GM12864 (cell line): Measurements from ENCODE around the gene TBC1D16.
A peak's percentile ranks its signal among the peaks of the same experiment; 100 is the strongest.
"Not testable (repeated sequence)": the region's sequence is repeated elsewhere in the genome, so short reads cannot be mapped to it uniquely, and the experiment has no call there.

ENCODE experiments used
- DNase-seq: peaks from one replicate; pipeline ENCODE4 v3.0.0-alpha.2; 2011; ENCODE audit warnings: low read depth
- H3K4me3 ChIP-seq: 2 replicates; pipeline ENCODE4 v1.5.1; 2011; ENCODE audit warnings: mild to moderate bottlenecking, low read depth, low read length, control low read depth
- TF ChIP-seq, protein P1 (sequence below): IDR thresholded peaks from 2 replicates; pipeline ENCODE4 v1.5.1; 2011; ENCODE audit warnings: low read depth, mild to moderate bottlenecking, moderate library complexity, low read length, control low read depth, inconsistent platforms; ENCODE audit errors: missing control alignments

The TBC1D16 gene

GRCh38 chr17:79970576-79971068 lies 65.0 kb downstream of the TBC1D16 start:
- DNase-seq, result no peak
- no peak overlapping the region for H3K4me3 ChIP-seq
- TF ChIP-seq, protein P1, sequence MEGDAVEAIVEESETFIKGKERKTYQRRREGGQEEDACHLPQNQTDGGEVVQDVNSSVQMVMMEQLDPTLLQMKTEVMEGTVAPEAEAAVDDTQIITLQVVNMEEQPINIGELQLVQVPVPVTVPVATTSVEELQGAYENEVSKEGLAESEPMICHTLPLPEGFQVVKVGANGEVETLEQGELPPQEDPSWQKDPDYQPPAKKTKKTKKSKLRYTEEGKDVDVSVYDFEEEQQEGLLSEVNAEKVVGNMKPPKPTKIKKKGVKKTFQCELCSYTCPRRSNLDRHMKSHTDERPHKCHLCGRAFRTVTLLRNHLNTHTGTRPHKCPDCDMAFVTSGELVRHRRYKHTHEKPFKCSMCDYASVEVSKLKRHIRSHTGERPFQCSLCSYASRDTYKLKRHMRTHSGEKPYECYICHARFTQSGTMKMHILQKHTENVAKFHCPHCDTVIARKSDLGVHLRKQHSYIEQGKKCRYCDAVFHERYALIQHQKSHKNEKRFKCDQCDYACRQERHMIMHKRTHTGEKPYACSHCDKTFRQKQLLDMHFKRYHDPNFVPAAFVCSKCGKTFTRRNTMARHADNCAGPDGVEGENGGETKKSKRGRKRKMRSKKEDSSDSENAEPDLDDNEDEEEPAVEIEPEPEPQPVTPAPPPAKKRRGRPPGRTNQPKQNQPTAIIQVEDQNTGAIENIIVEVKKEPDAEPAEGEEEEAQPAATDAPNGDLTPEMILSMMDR, result peak; percentile 70

GRCh38 chr17:79969906-79970305 lies 65.8 kb downstream of the TBC1D16 start:
- TF ChIP-seq, protein P1, result no peak
- H3K4me3 ChIP-seq, result no peak overlapping the region
- no peak for DNase-seq

DNA sequence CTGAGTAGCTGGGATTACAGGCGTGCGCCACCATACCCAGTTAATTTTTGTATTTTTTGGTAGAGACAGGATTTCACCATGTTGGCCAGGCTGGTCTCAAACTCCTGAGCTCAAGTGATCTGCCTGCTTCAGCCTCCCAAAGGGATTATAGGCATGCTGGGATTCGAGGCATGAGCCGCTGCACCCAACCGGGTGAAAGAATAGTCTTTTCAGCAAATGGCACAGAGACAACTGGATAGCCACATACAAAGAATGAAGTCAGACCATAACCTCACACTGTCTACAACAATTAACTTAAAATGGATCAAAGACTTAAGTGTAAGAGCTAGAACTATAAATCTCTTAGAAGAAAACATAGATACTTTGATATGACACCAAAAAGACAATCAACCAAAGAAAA lies 67.6 kb downstream of the TBC1D16 start:
- no peak overlapping the region for H3K4me3 ChIP-seq
- TF ChIP-seq, protein P1, result no peak
- no peak for DNase-seq

GRCh38 chr17:79966681-79967080 lies 69.0 kb downstream of the TBC1D16 start:
- TF ChIP-seq, protein P1, result no peak
- no peak for DNase-seq
- H3K4me3 ChIP-seq, result no peak overlapping the region

DNA sequence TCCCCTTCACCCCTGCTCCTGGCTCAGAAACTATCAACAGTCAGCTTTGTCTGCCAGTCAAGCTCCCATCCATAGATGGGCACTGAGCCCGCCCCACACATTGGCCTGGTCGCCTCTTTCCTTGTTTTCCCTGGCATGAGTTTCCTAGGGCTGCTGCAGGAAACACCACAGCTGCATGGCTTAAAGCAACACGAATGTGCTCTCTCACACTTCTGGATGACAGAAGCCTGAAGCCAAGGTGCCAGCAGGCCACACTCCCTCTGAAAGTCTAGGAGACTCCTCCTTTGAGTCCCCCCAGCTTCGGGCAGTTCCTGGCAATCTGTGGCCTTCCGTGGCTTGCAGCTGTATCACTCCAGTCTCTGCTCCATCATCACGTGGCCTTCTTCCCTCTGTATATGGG lies 69.9 kb downstream of the TBC1D16 start:
- no peak overlapping the region for H3K4me3 ChIP-seq
- TF ChIP-seq, protein P1, result no peak
- no peak for DNase-seq

DNA sequence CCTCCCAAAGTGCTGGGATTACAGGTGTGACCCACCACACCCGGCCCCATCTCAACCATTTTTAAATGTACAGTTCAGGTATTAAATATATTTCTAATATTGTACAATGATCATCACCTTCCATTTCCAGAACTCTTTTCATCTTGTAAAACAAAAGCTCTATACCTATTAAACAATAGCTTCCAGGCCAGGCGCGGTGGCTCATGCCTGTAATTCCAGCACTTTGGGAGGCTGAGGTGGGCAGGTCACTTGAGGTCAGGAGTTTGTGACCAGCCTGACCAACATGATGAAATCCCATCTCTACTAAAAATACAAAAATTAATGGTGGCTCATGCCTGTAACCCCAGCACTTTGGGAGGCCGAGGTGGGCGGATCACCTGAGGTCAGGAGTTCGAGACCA lies 73.2 kb downstream of the TBC1D16 start:
- not testable (repeated sequence) for H3K4me3 ChIP-seq, DNase-seq

GRCh38 chr17:79961567-79961966 lies 74.1 kb downstream of the TBC1D16 start:
- DNase-seq, H3K4me3 ChIP-seq: not testable (repeated sequence)

DNA sequence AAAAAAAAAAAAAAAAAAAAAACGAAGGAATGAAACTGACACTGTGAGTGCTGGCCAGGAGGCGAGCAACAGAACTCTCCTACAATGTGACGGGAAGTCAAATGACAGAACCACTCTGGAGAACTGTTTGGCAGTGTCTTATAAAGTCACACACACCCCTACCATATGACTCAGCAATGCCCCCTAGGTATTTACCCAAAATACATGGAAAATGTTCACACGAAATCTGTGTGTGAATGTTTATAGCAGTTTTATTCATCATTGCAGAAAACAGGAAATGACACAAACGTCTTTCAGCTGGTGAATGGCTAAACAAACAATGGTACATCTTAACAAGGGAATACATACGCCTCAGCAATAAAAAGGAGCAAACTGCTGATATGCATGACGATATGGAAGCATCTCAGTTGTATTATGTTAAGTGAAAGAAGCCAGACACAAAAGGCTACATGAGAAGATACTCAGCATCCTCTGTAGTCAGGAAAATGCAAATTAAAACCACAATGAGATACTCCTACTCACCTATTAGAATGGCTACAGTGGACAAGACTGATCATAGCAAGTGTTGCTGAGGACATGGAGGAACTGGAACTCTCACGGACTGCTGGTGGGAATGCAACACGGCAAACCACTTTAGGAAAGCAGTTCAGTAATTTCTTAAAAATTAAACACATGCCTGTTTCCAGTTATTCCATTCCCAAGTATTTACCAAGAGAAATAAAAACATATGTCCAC lies 74.7 kb downstream of the TBC1D16 start:
- TF ChIP-seq, protein P1, result no peak
- H3K4me3 ChIP-seq, result no peak overlapping the region
- no peak for DNase-seq
